ENCODE measurements around the gene UBR4.

UBR4 gene

DNA sequence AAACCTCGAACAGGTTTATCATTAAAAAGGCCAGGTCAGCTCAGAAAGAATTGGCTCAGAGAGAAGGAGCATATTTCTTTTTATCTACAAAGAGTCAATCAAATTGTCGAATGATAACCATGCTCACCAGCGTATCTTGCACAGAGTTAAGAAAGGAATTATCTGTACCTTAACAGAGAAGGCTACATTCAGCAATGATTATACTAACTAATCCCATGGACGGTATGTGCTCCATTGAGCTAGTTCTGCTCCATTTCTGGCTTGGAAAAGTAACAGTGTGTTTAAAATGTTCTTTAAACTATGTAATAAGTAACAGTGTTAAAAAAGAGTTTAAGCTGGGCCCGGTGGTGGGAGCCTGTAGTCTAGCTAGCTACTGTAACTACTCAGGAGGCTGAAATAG lies 4.2 kb downstream of the UBR4 start:
- TF ChIP-seq, protein P1, sequence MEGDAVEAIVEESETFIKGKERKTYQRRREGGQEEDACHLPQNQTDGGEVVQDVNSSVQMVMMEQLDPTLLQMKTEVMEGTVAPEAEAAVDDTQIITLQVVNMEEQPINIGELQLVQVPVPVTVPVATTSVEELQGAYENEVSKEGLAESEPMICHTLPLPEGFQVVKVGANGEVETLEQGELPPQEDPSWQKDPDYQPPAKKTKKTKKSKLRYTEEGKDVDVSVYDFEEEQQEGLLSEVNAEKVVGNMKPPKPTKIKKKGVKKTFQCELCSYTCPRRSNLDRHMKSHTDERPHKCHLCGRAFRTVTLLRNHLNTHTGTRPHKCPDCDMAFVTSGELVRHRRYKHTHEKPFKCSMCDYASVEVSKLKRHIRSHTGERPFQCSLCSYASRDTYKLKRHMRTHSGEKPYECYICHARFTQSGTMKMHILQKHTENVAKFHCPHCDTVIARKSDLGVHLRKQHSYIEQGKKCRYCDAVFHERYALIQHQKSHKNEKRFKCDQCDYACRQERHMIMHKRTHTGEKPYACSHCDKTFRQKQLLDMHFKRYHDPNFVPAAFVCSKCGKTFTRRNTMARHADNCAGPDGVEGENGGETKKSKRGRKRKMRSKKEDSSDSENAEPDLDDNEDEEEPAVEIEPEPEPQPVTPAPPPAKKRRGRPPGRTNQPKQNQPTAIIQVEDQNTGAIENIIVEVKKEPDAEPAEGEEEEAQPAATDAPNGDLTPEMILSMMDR (IDR thresholded peaks at IDR 0.05; ENCODE audit: insufficient read depth, low read depth, low read length, missing control alignments) = no peak
- no peak overlapping the region for H3K4me3 ChIP-seq (ENCODE audit: low read length)
- DNase-seq (ENCODE audit: low read depth) = no peak

DNA sequence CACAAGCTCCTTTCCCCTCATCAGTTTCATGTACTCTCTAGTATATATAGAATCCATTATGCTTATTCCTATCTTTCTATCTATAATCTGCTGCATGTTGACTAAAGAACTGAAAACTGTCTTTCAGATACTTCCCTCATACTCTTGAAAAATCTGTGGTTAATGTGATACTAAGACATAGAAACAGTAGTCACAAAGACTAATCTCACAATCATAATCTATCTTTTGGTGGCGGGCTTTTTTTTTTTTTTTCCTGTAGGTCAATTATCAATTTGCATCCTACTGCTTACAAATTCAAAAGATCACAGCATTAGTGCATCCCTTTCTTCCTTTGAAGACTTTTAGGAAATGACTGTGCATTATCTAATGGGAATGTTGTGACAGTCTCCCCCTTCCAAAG lies 4.7 kb downstream of the UBR4 start:
- no peak overlapping the region for H3K4me3 ChIP-seq (ENCODE audit: low read length)
- TF ChIP-seq, protein P1 (IDR thresholded peaks at IDR 0.05; ENCODE audit: insufficient read depth, low read depth, low read length, missing control alignments) = no peak
- no peak for DNase-seq (ENCODE audit: low read depth)

DNA sequence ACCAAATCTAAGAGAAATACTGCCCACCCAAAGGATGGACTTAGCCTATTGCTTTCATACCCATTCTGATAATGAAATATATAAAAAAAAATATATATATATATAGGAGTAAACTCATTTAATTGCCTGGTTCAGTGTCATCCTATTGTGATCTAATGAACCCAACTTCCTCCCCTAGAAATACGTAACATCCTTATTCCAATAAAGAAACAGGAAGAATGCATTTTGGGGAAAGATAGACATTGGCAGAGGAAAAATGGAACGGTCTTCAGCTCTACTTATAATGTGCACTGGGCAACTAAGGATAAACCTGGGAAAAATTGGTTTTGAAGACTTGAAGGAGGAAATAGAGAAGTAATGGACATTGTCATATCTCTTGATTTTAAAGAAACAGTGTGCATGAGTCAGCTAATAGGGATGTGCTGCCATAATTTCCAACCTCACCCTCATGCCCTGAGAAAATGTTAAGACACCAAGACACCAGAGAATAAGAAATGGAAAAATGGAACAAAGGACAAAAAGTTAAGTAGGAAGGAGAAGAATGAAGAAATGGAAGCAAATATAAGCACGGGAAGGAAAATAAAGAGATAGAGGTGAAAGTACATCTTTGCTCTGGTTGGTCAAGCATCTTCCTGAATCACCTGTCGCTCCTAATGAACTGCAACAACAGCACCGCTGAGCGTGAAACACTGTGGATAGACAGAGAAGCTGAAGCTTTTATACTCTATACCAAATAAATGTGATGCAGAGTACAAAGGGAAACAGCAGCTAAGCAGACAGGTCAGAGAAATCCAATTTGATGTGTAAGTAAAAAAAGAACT lies 5.4 kb downstream of the UBR4 start:
- TF ChIP-seq, protein P1 (IDR thresholded peaks at IDR 0.05; ENCODE audit: insufficient read depth, low read depth, low read length, missing control alignments) = no peak
- peak; percentile 16 for DNase-seq (ENCODE audit: low read depth)

DNA sequence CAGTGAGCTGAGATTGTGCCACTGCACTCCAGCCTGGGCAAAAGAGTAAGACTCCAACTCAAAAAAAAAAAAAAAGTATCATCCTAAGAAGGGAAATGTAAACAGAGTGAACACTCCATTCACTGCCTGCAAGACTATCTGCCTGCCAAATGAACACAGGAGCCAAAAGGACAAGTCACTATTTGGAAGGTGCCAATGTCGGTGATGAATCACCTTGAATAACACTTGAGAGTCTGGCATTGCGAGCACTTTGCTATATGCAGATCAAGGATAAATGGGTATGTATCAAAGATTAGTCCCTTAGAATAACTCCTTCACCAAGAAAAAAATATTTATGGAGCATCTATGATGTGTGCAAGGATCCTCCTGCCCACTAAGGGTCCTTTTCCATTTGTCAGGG lies 6.6 kb downstream of the UBR4 start:
- peak; percentile 88 for DNase-seq (ENCODE audit: low read depth)
- H3K4me3 ChIP-seq (ENCODE audit: low read length) = no peak overlapping the region
- TF ChIP-seq, protein P1 (IDR thresholded peaks at IDR 0.05; ENCODE audit: insufficient read depth, low read depth, low read length, missing control alignments) = no peak

More for the DNA sequence above, 5.4 kb downstream of the UBR4 start:
- H3K4me3 ChIP-seq (ENCODE audit: low read length) = no peak overlapping the region

DNA sequence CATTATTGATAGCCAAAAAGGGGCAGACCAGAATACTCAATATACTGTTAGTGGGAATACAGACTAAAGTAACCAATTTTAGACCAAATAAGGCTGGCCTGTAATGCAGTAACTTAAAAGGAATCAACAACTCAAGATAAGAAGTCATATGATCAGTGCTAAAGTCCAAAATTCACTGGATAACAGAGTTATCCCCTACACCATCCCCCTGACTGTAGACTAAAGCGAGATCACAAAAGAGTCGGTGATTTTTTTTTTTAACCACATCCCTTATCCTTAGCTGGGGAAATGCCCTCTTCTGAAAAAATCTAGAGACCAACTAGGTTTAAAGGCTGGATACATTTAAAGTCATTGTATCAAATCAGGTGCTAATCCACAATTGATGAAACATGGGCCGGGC lies 7.7 kb downstream of the UBR4 start:
- H3K4me3 ChIP-seq (ENCODE audit: low read length) = no peak overlapping the region
- no peak for DNase-seq (ENCODE audit: low read depth)
- TF ChIP-seq, protein P1 (IDR thresholded peaks at IDR 0.05; ENCODE audit: insufficient read depth, low read depth, low read length, missing control alignments) = no peak

DNA sequence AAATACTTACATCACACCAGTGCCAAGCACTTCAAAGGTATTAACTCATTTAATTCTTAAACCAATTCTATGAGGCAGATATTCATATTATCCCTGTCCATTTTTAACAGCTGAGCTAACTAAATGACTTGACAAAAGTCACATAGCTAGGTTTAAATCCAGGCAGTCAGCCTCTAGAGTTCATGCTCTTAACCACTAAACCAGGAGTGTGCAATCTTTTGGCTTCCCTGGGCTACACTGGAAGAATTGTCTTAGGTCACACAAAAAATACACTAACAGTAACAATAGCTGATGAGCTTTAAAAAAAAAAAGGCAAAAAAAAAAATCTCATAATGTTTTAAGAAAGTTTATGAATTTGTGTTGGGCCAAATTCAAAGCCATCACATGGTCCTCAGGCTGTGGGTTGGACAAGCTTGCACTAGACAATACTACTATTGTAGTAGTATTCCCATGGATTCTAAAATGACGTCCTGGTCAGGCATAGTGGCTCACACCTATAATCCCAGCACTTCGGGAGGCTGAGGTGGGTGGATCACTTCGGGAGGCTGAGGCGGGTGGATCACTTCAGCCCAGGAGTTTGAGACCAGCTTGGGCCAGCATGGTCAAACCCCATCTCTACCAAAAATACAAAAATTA lies 10.0 kb downstream of the UBR4 start:
- TF ChIP-seq, protein P1 (IDR thresholded peaks at IDR 0.05; ENCODE audit: insufficient read depth, low read depth, low read length, missing control alignments) = no peak
- no peak overlapping the region for H3K4me3 ChIP-seq (ENCODE audit: low read length)
- no peak for DNase-seq (ENCODE audit: low read depth)
